Stimulated activated CD8-positive, alpha-beta memory T cell treated with anti-CD3 and anti-CD28 coated beads, Interleukin-15, amount 100 ng/mL, for 24 hours (primary cell): Measurements from ENCODE around the gene PPL.
"Not testable (repeated sequence)": the region's sequence is repeated elsewhere in the genome, so short reads cannot be mapped to it uniquely, and the experiment has no call there.

Source experiments
- DNase-seq: peaks from one replicate; pipeline ENCODE4 v3.0.0-alpha.2; 2020; ENCODE audit warnings: low read depth

The PPL gene

GRCh38 chr16:4904942-4905615 is 31.9 kb downstream of the PPL start:
- no peak for DNase-seq

GRCh38 chr16:4904108-4904941 is 32.6 kb downstream of the PPL start:
- no peak for DNase-seq

GRCh38 chr16:4902038-4902437 is 34.9 kb downstream of the PPL start:
- DNase-seq: no peak

- no peak for DNase-seq
Measured at GRCh38 chr16:4900750-4901149, 36.2 kb downstream of the PPL start.

- no peak for DNase-seq
Measured at GRCh38 chr16:4900036-4900435, 36.9 kb downstream of the PPL start.

- no peak for DNase-seq
Measured at GRCh38 chr16:4899474-4899846, 37.5 kb downstream of the PPL start.

- DNase-seq: no peak
Measured at GRCh38 chr16:4898811-4899473, 38.0 kb downstream of the PPL start.

- no peak for DNase-seq
Measured at GRCh38 chr16:4897328-4897727, 39.6 kb downstream of the PPL start.

- not testable (repeated sequence) for DNase-seq
Measured at GRCh38 chr16:4896761-4897160, 40.2 kb downstream of the PPL start.

- no peak for DNase-seq
Measured at GRCh38 chr16:4895366-4895765, 41.6 kb downstream of the PPL start.

- no peak for DNase-seq
Measured at GRCh38 chr16:4894276-4895150, 42.4 kb downstream of the PPL start.

- DNase-seq: no peak
Measured at GRCh38 chr16:4893103-4893862, 43.7 kb downstream of the PPL start.

- no peak for DNase-seq
Measured at GRCh38 chr16:4892361-4893102, 44.4 kb downstream of the PPL start.

- no peak for DNase-seq
Measured at GRCh38 chr16:4891886-4892216, 45.1 kb downstream of the PPL start.

GRCh38 chr16:4891097-4891885 is 45.7 kb downstream of the PPL start:
- no peak for DNase-seq

GRCh38 chr16:4890686-4891085 is 46.3 kb downstream of the PPL start:
- DNase-seq: no peak

GRCh38 chr16:4890026-4890425 is 46.9 kb downstream of the PPL start:
- no peak for DNase-seq

- DNase-seq: no peak
Measured at GRCh38 chr16:4888428-4889135, 48.4 kb downstream of the PPL start.

GRCh38 chr16:4886151-4886550 is 50.8 kb downstream of the PPL start:
- DNase-seq: no peak
